ENCODE data around the gene SH3RF3. TPM values are rescaled to one million over a fixed set of nuclear protein-coding genes. Genes with fewer than 3 reads are reported as not detected.
A peak's percentile ranks its signal among the peaks of the same experiment; 100 is the strongest.

SH3RF3 gene
- total and polyA plus RNA-seq, 5 donors: 5.7 to 8.8 (median 8.1) TPM

DNA sequence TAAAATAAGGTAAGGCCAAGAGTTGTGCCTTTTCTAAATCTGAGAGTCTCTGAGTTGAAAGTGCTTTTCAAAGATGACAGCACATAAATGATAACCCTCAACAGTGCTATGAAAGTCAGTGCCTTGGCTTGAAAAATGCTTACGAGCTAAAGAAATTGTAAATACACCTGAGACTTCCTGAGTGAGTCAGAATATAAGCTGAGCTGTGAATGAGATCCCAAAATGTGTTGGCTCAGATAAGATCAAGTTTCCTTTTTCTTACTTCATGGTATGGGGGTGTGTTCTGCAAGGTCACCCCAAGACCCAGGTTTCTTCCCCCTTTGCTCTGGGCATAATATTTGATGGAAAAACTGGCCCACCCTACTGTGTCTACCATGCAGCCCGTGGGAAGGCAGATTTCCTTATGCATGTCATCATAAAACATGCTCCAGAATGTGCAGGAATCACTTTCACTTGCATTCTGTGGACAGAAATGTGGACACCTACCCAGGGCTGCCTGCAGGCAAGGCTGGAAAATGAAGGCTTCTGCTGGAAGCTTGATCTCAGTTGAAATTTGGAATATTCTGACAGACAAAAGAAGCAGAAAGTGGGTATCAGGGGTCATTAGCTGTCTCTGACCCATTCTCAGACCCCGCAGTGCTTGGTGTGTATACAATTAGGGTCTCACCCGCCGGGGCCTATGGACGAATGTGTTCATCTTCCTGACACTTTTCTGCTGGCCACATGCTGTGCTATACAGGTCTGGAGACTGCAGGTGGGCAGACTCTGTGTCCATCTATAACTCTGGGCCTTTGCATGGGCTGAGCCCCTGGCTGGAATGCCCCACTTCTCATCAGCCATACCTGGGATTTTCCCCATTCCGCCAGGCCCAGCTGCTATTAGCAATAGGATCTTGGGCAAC, 212.6 kb downstream of the SH3RF3 start:
- H3K9me3 ChIP-seq (ENCODE audit: control insufficient read depth, low read length): no peaks in the 10 kb centered on the region

GRCh38 chr2:109342256-109342850, 213.3 kb downstream of the SH3RF3 start:
- no peak for ATAC-seq
- intact Hi-C loops (cut with DNase I): loop anchor here in 1 of 4 donors (10.0 kb wide), 1 partner anchor 142 kb away; no protein-coding TSS in a partner anchor
- 94% methylated on average over 18 of the region's 18 CpGs for WGBS
- H3K4me1 ChIP-seq (ENCODE audit: control insufficient read depth, insufficient read depth, low read length): peaks cover 5% of the 10 kb centered on the region
- no peaks in the 10 kb centered on the region for H3K27me3 ChIP-seq (ENCODE audit: control insufficient read depth, insufficient read depth)
- no peaks in the 10 kb centered on the region for H3K9me3 ChIP-seq (ENCODE audit: control insufficient read depth, low read length)
- H3K27ac ChIP-seq (ENCODE audit: low read length): no peak overlapping the region
- peak in 1 of 3 donors; percentile 36 for DNase-seq
- H3K4me3 ChIP-seq (ENCODE audit: low read length): no peak overlapping the region

More for the DNA sequence above, 212.6 kb downstream of the SH3RF3 start:
- H3K4me3 ChIP-seq (ENCODE audit: low read length): no peak overlapping the region
- no peak overlapping the region for H3K27ac ChIP-seq (ENCODE audit: low read length)
- ATAC-seq: no peak
- DNase-seq: no peak
- no peaks in the 10 kb centered on the region for H3K27me3 ChIP-seq (ENCODE audit: control insufficient read depth, insufficient read depth)
- H3K4me1 ChIP-seq (ENCODE audit: control insufficient read depth, insufficient read depth, low read length): peaks cover 5% of the 10 kb centered on the region
- 93% methylated on average over 7 of the region's 7 CpGs for WGBS
- intact Hi-C loops (cut with DNase I): loop anchor here in 1 of 4 donors (10.0 kb wide), 1 partner anchor 143 kb away; no protein-coding TSS in a partner anchor

DNA sequence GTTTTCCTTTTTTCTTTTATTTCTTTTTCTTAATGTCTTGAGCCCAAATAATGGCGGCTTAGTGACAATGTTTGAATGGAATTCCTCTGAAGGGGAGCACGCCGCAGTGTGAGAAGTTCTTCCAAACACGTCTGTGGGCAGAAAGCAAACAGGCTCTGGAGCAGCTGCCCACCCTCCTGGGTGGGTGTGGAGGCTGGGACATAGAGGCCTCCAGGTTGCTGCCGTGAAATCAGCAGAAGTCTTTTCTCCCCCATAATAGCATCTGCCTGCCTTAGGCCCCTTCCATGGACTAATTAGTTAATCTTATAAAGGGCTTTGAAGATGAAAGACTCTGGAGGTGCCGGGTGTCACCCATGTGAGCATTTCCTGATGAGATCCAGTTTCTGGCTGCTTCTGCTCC, 213.9 kb downstream of the SH3RF3 start:
- H3K4me1 ChIP-seq (ENCODE audit: control insufficient read depth, insufficient read depth, low read length): peaks cover 5% of the 10 kb centered on the region
- no peaks in the 10 kb centered on the region for H3K9me3 ChIP-seq (ENCODE audit: control insufficient read depth, low read length)
- H3K27ac ChIP-seq (ENCODE audit: low read length): no peak overlapping the region
- no peaks in the 10 kb centered on the region for H3K27me3 ChIP-seq (ENCODE audit: control insufficient read depth, insufficient read depth)
- H3K4me3 ChIP-seq (ENCODE audit: low read length): no peak overlapping the region
- intact Hi-C loops (cut with DNase I): loop anchor here in 1 of 4 donors (10.0 kb wide), 1 partner anchor 142 kb away; no protein-coding TSS in a partner anchor
- DNase-seq (no peak), ATAC-seq (no peak)
- WGBS: 95% methylated on average over 6 of the region's 6 CpGs

- intact Hi-C loops (cut with DNase I): loop anchor here in 1 of 4 donors (10.0 kb wide), 1 partner anchor 141 kb away; no protein-coding TSS in a partner anchor
- Histone ChIP-seq H3K27ac (ENCODE audit: low read length) (no peak overlapping the region), H3K4me3 (ENCODE audit: low read length) (no peak overlapping the region), H3K27me3 (ENCODE audit: control insufficient read depth, insufficient read depth) (no peaks in the 10 kb centered on the region), H3K4me1 (ENCODE audit: control insufficient read depth, insufficient read depth, low read length) (peaks cover 5% of the 10 kb centered on the region), H3K9me3 (ENCODE audit: control insufficient read depth, low read length) (no peaks in the 10 kb centered on the region)
- DNase-seq: no peak
- no peak for ATAC-seq
- 96% methylated on average over 5 of the region's 5 CpGs for WGBS
These were observed 214.5 kb downstream of the SH3RF3 start for GRCh38 chr2:109343460-109343859.

DNA sequence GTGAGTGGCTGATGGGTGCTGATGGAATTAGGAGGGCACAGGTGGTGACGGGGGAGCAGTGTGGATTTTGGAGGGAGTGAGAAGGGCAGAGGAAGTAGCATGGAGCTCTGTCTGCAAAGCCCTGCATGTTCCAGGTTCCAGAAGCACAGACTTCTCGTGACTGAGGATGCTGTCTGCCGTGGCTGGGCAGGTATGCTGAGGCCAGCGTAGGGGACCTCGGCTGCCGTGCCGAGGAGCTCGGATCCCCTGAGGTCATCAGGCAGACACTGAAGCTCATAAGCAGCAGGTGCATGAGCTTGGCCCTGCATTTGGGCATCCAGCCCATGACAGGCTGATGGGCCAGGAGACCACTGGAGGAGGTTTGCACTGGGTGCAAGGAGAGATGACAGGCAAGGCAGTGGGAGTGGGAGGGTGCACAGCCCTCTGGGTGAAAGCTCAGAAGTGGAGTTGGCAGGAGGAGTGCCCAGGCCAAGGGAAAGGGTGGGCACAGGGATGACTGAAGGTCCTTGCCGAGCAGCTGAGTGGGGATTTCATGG, 215.3 kb downstream of the SH3RF3 start:
- peaks cover 5% of the 10 kb centered on the region for H3K4me1 ChIP-seq (ENCODE audit: control insufficient read depth, insufficient read depth, low read length)
- H3K27ac ChIP-seq (ENCODE audit: low read length): no peak overlapping the region
- H3K9me3 ChIP-seq (ENCODE audit: control insufficient read depth, low read length): no peaks in the 10 kb centered on the region
- no peak for DNase-seq
- H3K27me3 ChIP-seq (ENCODE audit: control insufficient read depth, insufficient read depth): no peaks in the 10 kb centered on the region
- no peak for ATAC-seq
- intact Hi-C loops (cut with DNase I): loop anchor here in 1 of 4 donors (10.0 kb wide), 1 partner anchor 140 kb away; no protein-coding TSS in a partner anchor
- WGBS: 98% methylated on average over 9 of the region's 9 CpGs
- H3K4me3 ChIP-seq (ENCODE audit: low read length): no peak overlapping the region

GRCh38 chr2:109345091-109345490, 216.1 kb downstream of the SH3RF3 start:
- 96% methylated on average over 10 of the region's 10 CpGs for WGBS
- DNase-seq: no peak
- intact Hi-C loops (cut with DNase I): loop anchor here in 1 of 4 donors (10.0 kb wide), 1 partner anchor 140 kb away; no protein-coding TSS in a partner anchor
- ATAC-seq: no peak
- Histone ChIP-seq H3K27me3 (ENCODE audit: control insufficient read depth, insufficient read depth) (no peaks in the 10 kb centered on the region), H3K9me3 (ENCODE audit: control insufficient read depth, low read length) (no peaks in the 10 kb centered on the region), H3K27ac (ENCODE audit: low read length) (no peak overlapping the region), H3K4me1 (ENCODE audit: control insufficient read depth, insufficient read depth, low read length) (no peaks in the 10 kb centered on the region), H3K4me3 (ENCODE audit: low read length) (no peak overlapping the region)

GRCh38 chr2:109345653-109346480, 216.9 kb downstream of the SH3RF3 start:
- Histone ChIP-seq H3K27ac (ENCODE audit: low read length) (no peak overlapping the region), H3K4me1 (ENCODE audit: control insufficient read depth, insufficient read depth, low read length) (no peaks in the 10 kb centered on the region), H3K9me3 (ENCODE audit: control insufficient read depth, low read length) (no peaks in the 10 kb centered on the region), H3K4me3 (ENCODE audit: low read length) (no peak overlapping the region), H3K27me3 (ENCODE audit: control insufficient read depth, insufficient read depth) (no peaks in the 10 kb centered on the region)
- no peak for DNase-seq
- WGBS: 82% methylated on average over 13 of the region's 13 CpGs
- intact Hi-C loops (cut with DNase I): loop anchor here in 1 of 4 donors (10.0 kb wide), 1 partner anchor 139 kb away; no protein-coding TSS in a partner anchor
- ATAC-seq: no peak

GRCh38 chr2:109346601-109347228, 217.7 kb downstream of the SH3RF3 start:
- H3K27me3 ChIP-seq (ENCODE audit: control insufficient read depth, insufficient read depth): no peaks in the 10 kb centered on the region
- peaks cover 3% of the 10 kb centered on the region for H3K4me1 ChIP-seq (ENCODE audit: control insufficient read depth, insufficient read depth, low read length)
- no peak overlapping the region for H3K4me3 ChIP-seq (ENCODE audit: low read length)
- DNase-seq: no peak
- no peaks in the 10 kb centered on the region for H3K9me3 ChIP-seq (ENCODE audit: control insufficient read depth, low read length)
- intact Hi-C loops (cut with DNase I): loop anchor here in 1 of 4 donors (10.0 kb wide), 1 partner anchor 138 kb away; no protein-coding TSS in a partner anchor
- 93% methylated on average over 12 of the region's 12 CpGs for WGBS
- ATAC-seq: no peak
- H3K27ac ChIP-seq (ENCODE audit: low read length): no peak overlapping the region

DNA sequence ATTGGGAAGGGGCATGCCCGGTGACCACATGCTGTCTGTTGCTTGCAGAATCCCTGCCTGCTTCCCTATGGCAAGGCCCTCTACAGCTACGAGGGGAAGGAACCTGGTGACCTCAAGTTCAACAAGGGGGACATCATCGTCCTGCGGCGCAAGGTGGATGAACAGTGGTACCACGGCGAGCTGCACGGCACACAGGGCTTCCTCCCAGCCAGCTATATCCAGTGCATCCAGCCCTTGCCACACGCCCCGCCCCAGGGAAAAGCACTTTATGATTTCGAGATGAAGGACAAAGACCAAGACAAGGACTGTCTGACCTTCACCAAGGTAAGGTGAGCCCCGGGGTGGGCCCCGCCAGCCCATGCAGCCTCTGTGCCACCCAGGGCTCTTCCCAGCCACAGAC, 218.6 kb downstream of the SH3RF3 start:
- H3K9me3 ChIP-seq (ENCODE audit: control insufficient read depth, low read length): no peaks in the 10 kb centered on the region
- no peaks in the 10 kb centered on the region for H3K27me3 ChIP-seq (ENCODE audit: control insufficient read depth, insufficient read depth)
- ATAC-seq (no peak), DNase-seq (no peak)
- 94% methylated on average over 13 of the region's 13 CpGs for WGBS
- H3K4me1 ChIP-seq (ENCODE audit: control insufficient read depth, insufficient read depth, low read length): peaks cover 3% of the 10 kb centered on the region
- intact Hi-C loops (cut with DNase I): loop anchor here in 1 of 4 donors (10.0 kb wide), 1 partner anchor 137 kb away; no protein-coding TSS in a partner anchor
- H3K27ac ChIP-seq (ENCODE audit: low read length): no peak overlapping the region
- H3K4me3 ChIP-seq (ENCODE audit: low read length): no peak overlapping the region

GRCh38 chr2:109348190-109348589, 219.2 kb downstream of the SH3RF3 start:
- H3K9me3 ChIP-seq (ENCODE audit: control insufficient read depth, low read length): no peaks in the 10 kb centered on the region
- no peaks in the 10 kb centered on the region for H3K27me3 ChIP-seq (ENCODE audit: control insufficient read depth, insufficient read depth)
- H3K4me1 ChIP-seq (ENCODE audit: control insufficient read depth, insufficient read depth, low read length): peaks cover 3% of the 10 kb centered on the region
- H3K4me3 ChIP-seq (ENCODE audit: low read length): no peak overlapping the region
- intact Hi-C loops (cut with DNase I): loop anchor here in 1 of 4 donors (10.0 kb wide), 1 partner anchor 137 kb away; no protein-coding TSS in a partner anchor
- DNase-seq: no peak
- 94% methylated on average over 3 of the region's 3 CpGs for WGBS
- ATAC-seq: no peak
- H3K27ac ChIP-seq (ENCODE audit: low read length): no peak overlapping the region
